ENCODE data around the gene KIRREL3. TPM values are rescaled to one million over a fixed set of nuclear protein-coding genes. Genes with fewer than 3 reads are reported as not detected.
"Not testable (repeated sequence)": the region's sequence is repeated elsewhere in the genome, so short reads cannot be mapped to it uniquely, and the experiment has no call there.

The KIRREL3 gene
- total RNA-seq, 1 donor from 2014 or later = 0.66 TPM

DNA sequence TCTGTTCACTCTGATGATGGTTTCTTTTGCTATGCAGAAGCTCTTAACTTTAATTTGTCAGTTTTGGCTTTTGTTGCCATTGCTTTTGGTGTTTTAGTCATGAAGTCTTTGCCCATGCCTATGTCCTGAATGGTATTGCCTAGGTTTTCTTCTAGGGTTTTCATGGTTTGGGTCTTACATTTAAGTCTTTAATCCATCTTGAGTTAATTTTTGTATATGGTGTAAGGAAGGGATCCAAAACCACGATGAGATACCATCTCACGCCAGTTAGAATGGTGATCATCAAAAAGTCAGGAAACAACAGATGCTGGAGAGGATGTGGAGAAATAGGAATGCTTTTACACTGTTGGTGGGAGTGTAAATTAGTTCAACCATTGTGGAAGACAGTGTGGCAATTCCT is 48.0 kb downstream of the KIRREL3 start:
- DNase-seq (ENCODE audit: low spot score) = not testable (repeated sequence)

DNA sequence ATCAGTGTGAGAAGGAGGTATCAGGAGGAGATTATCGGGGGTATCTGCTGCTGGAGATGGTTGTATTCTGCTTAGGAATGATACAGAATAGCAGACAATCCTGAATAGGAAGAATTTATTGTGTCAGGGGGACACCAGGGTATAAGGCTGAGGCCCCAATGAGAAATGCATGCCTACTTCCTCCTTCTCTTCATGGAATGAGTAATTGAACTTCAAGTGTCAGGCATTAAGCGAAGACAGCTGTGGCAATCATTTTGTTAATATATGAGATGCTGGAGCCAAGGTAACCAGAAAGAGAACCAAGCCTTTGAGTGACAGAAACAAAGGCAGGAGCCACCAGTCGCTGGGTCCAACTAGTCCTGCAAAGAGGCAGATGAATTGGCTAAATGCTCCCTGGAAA is 49.1 kb downstream of the KIRREL3 start:
- DNase-seq (ENCODE audit: low spot score) = no peak

DNA sequence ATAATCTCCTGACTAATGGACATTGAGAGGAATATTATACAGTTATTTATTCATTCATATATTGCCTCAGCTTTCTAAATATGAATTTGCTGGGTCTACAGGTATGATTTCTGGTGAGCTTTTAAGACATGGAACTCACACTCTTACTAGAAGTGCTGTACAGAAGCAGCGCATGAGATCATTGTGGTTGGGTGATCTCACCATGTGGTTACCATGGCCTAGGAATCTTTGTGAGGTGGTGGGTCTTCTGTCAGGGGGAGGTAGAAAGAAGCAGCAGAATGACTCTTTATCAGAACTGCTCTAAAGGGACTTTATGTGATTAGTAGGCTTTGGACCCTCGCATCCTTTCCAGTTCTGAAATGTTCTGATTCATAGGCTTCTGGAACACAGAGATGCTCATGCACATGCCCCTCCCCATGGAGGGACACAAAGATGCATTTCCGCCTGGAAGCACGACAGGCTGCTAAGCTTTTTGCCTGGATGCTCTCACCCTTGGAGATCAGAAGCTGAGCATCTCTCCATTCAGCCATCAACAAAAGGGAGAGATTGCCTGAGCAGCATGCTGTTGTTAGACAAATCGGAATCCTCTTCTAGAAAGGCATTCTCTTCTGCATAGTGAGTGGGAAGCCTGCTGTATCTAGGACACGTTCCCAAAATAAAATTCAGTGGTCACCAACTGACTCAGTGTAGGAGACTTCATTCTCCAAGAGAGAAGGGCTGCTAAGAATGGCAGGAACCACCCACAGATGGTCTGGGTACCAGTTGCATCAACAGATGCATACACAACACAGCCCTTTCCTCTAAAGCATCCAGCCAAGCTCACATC is 51.3 kb downstream of the KIRREL3 start:
- no peak for DNase-seq (ENCODE audit: low spot score)

DNA sequence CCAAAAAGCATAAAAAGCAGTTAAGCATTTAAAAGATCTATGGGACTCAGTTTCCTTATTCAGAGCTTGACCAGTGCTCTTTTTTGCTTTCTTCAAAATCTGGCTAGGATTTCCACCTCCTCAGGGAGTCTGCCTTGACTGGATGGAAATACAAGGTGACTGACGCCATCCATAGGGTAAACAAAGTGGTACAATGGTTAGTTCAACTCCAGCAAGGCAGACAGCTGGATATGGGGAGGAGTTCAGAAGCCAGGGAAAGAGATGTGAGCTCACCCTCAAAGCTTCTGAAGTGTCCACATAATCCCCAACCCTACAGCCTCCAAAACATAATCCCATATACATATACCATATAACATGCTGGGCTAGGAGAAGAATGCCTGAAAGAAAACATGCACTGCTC is 52.0 kb downstream of the KIRREL3 start:
- no peak for DNase-seq (ENCODE audit: low spot score)

DNA sequence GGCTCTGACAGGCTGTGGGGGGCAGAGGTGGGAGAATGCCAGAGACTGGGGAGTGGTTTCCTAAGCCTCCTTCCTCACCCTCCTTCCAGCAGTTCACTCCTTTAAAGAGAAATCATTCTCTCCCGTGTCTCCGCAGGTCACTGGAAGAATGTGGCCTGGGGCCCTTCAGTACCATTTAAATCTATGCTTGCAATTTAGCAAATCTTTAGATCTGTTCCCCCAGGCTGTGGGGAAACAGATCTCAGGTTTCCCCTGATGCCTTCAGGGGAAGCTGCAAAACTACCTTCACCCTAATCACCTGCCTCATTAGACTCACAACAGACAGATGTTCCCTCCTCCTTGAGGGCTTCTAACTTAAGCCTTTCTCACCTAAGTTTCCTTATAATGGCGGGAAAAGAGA is 55.3 kb downstream of the KIRREL3 start:
- no peak for DNase-seq (ENCODE audit: low spot score)

DNA sequence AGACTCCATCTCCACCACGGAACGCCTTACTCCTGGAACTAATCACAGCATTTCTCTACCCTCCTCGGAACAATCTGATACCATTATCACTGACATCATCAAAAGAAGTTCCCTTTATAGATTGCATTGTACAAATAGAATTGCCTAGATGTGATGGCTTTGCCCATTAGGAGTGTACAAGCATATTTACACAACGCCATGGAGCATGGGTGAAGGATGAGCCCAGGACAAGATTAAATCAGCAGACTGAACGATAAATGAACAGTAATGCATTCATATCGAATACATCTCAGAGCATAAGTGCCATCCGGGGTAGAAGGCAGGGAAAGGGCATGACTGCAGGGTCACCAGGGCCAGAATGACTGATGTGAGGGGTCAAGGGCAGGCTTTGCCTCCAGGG is 57.3 kb downstream of the KIRREL3 start:
- no peak for DNase-seq (ENCODE audit: low spot score)

DNA sequence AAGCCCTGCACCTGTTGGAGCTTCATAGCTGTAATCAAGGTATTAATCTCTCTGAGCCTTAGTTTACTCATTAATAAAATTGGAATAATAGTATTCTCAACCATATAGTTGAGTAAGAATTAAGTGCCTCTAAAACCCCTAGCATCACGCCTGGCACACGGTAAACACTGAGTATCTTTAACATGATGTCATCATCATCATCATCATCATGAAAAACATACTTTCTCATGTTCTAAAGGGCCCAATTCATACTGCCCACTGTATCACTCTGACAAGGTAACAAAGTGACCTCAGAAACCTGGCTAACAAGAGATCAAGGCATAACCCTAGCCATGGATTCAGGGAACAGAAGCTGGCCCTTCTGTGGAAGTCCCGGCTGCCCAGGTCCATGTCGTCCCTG is 58.4 kb downstream of the KIRREL3 start:
- DNase-seq (ENCODE audit: low spot score) = no peak

DNA sequence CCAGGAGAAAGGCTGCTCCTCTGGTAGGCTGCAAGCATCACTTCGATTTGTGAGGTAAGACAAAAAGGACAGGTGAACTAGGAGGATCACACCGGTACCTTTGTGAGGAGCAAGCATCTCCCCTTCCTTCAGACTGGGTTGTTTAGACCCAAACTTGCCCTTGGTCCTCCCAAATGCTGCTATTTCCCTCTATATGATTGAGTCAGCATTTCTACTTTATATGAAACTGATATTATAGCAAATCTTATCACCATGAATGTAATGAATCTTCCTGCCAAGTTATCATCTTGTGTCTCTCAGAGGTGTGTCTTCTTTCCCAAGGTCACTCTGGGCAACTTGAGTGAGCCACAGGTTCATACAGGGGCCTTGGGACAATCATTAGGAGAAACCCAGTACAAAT is 61.0 kb downstream of the KIRREL3 start:
- no peak for DNase-seq (ENCODE audit: low spot score)

DNA sequence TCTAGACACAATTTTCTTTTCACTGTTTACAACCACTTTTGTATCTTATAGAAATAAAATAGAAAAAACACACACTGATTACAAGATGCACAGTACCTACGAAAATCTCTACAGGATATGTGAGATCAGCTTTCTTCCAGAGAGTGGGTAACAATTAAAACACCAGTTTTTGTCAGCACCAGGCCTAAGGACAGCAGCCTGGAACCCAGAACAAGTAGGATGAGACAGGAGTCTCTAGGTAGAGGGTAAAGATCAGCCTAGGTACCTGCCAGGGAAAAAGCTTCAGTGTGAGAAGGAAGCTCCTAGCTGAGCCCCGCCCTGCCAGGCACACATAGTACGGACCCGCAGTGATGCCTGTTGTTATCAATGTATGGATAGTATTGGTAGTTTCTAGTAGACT is 61.9 kb downstream of the KIRREL3 start:
- DNase-seq (ENCODE audit: low spot score) = no peak

DNA sequence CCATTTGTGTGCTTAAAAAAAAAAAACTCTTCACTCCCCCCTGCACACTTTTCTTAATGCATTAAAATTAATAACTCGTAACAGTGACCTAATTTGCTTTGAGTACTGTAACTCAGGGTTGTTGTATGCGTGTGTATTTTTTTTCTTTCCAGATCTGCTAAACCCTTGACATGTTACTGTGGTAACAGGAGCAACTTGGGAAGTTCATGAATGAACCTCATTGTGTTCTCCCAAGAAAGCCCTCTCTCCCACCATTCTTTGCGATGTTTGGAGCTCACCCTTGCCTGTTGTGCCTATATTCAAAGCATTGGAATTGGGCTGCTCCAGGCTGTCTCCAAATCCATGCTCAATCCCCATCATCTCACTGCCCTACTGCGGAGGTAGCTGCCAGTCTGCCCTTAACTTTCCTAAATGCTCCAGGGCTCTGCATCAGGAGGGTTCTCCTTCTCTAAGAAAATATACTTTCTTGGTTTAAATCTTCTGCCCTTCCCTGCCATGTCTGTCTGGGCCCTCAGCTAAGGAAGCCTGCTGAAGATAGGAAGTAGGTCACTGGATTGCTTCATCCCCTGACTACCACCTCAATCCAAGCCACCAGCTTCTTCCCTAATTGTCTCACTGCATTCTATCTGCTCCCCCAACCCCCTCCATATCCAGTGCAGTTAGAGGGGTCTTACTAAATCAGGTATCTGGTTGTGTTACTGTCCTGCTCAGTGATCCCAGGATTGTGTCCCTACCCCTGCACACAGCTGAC is 70.3 kb downstream of the KIRREL3 start:
- no peak for DNase-seq (ENCODE audit: low spot score)

DNA sequence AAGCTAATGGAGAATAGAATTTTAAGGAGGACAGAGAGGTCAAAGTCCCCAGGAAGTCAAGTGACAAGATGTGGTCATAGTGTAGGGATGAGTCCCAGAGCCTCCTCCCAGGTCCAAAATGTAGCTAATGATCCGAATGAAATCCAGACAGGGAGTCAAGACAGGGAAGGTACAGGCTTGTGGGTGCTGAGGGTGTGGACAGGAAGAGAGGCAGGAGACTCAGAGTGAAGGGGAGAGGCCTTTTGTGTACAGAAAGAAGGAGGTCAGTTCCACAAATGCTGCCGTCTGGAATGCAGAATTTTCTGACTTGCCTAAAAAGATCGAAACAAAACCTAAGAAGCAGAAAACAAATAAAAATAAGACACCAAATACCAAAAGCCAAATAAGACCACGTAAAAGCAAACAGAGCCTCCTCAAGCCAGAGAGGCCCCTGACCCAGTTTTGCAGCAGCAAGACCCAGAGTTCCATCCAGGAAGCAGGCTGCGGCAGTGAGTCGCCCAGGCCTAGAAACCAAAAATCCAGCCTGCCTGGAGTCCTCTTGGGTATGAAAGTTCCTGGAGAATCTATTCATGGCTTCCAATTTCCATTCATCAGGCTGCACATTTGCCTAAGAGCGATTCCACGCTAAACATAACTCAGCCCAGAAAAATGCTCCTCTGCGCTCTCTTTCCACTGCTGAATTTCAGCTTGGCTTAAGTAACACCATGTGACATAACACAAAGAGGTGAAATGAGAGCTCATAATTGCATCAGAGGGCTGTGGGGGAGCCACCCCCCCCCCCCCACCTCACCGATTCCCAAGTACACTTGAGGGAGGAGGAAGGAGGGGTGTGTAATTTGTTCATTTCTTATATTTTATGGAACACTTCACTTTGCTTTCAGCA is 71.2 kb downstream of the KIRREL3 start:
- no peak for DNase-seq (ENCODE audit: low spot score)

DNA sequence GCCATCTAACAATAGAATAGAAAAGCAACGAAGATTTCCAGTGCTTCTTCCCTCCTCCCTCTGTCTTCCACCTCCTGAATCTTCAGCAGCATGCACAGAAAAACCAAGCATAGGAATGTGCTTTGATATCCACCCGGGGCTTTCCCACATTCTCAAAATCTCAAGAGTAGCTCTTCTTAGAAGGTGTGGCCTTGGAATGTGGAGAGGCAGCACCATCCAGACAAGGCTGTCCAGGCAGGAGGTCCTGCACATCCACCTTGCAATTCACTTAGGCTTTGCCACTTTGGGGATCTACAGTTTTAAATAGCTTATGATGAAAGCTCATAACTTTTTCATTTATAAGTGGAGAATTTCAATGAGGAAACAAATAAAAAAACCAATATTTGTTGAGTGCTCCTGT is 72.9 kb downstream of the KIRREL3 start:
- no peak for DNase-seq (ENCODE audit: low spot score)

DNA sequence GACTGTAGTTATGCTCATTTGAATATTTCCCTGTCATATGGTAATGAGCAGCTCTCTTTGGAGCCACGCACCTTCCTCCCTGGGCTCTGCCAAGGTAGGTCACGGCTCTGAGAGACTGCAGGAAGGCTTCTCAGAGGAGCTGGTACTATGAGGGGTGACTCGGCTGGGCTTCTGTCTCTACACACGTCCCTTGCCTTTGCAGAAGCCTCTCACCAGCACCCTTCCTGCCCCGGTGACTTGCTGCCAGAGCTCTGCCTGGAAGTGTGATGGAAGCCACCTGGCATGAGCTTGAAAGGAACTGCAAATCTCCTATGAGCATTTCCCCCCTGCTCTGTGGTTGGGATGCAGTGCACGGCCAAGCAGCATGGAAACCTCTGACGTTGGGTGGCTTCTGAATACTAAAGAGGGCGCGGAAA is 74.2 kb downstream of the KIRREL3 start:
- no peak for DNase-seq (ENCODE audit: low spot score)

DNA sequence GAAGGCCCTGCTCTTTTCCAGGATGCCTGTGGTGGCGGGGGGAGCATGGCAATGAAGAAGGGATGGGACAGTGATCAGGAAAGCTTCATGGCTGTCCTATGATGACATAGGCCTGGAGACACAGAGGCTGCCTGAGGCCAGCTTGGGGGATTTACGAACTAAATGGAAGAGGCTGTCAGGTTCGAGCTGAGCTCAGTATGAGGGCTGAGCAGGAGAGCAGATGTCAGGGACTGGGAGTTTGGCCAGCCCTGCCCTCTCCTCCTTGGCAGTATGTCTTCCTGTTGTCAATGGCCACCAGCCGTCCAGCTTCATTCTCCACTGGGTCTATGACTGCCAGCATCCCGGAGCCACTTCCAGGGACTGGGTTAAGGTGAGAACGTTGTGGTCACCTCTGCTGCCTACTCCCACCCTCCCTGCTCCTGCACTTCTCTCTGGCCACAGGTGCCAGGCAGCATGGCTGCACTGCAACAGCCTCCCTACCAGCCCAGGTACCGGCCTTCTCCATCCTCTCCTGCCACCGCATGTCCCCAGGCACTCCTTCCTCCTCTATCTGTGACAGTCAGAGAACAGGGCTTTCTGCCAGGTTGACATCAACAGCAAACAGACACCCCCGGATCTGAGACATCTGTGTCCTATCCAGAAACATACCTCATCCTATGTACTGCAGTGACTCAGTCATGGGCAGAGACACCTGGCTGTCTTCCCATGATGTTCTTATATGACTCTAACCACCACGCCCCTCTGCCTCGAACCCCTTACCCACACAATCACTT is 75.1 kb downstream of the KIRREL3 start:
- DNase-seq (ENCODE audit: low spot score) = no peak

DNA sequence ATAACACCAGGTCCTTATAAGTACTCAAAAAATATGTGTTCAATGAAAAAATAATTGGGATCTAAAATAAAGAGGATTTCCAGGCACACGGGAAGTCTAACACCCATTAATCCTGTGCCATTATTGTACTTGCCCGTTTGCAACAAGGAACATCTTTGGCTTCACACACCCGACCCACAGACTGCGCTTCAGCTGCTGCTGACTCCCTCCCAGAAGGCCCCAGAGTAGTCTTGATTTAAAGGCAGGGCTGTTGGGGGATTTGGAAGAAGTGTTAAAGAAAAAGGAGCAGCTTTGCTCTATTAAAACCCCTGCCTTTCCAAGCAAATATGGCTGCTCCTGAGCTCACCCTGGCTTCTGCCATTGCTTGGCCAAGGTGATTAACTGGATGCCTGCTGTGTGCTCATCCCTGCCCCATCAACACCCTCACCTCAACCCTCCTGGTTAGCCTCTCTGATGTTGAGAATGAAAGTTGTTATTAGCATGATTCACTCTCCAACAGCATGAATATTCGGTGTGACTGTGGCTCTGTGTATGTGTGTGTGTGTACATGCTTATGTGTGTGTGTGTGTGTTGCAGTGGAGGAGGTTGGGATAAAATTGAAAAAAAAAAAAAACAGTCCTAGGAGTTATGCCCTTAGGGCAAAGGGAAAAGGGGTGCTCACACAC is 76.1 kb downstream of the KIRREL3 start:
- no peak for DNase-seq (ENCODE audit: low spot score)

DNA sequence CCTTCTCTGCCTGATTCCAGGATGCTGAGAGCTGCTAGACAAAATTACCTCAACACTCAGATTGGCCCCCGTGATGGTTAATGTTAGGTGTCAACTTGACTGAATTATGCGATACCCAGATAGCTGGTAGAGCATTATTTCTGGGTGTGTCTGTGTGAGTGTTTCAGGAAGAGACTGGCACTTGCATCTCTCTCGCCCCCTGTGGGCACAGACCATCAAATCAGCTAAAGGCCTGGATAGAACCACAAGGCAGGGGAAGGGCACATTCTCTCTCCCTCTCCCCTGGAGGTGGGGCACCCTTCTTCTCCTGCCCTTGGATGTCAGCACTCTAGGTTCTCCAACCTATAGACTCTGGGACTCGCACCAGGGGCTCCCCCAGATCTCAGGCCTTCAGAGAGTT is 79.7 kb downstream of the KIRREL3 start:
- DNase-seq (ENCODE audit: low spot score) = no peak

DNA sequence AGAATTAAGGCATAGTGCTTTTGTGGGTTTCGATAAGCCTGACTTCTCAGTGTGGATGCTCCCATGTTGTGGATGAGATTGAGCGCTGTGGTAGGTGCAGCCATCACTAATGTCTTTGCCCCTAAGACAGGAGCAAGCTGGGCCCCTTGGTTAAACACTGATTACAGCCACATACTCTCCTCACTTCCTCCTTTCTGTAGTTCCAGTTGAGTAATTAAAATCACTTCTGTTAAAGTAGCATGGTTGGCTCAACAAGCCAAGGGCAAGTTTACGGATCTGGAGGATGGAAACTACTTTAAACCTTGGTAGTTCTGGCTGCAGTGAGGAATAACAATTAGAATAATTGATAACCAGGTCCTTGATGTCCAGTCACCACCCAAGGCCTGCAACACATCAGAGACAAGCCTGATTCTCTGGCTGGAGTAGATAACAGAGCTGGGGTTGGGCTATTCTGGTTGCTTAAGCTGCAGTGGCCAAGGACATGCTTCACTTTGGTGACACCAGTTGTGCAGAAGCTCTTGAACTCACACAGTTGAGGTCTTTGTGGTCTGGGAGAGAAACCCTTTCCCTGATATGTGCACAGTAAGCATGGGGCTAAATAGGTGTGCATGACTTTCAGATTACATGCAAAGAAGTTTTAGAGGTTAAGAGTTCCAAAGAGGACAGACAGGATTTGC is 81.3 kb downstream of the KIRREL3 start:
- DNase-seq (ENCODE audit: low spot score) = no peak

DNA sequence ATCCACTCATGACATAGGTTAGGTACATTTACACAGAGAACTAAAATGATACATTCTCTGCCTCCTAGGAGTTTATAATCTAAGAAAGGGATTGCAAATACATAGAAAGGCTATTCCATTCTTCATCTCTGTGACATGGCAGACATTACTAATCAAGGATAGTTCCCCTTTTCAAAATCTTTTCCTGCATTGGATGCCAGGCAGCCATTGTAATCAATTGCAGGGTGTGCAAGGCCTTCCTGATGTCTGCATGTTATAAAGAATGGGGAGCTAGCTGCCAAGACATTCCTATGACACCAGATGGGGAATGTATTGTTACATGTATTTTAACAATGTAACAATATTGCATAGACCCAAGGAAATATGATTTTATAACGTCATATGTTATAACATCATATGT is 82.0 kb downstream of the KIRREL3 start:
- no peak for DNase-seq (ENCODE audit: low spot score)

DNA sequence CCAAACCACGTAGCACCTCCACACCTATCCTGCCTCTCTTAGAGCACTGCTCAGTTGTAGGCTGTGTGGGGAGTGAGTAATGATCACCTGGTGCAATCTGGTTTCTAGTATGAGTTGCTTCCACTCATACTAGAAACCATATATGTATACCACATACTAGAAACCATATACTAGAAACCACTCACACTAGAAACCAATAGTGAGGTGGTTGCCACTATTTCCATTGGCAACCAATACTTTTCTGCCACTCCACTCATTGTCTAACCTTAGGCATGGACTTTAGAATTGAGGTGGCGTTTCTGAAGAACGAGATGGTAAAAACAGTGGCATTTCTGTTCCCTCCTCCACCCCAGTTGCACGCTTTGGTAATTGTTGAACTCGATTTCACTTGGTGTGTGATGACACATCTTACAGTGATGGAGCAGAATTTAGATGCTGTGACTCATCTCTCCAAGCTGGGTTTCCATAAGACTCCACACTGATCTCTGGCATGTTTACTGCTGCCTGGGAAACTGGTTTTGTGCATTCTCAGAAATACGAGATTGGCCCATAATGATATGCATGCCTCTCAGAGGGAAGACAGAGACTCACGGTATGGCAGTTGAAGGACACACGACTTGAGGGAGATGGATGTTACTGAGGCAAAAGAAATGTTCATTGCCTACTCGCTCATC is 82.9 kb downstream of the KIRREL3 start:
- DNase-seq (ENCODE audit: low spot score) = no peak

DNA sequence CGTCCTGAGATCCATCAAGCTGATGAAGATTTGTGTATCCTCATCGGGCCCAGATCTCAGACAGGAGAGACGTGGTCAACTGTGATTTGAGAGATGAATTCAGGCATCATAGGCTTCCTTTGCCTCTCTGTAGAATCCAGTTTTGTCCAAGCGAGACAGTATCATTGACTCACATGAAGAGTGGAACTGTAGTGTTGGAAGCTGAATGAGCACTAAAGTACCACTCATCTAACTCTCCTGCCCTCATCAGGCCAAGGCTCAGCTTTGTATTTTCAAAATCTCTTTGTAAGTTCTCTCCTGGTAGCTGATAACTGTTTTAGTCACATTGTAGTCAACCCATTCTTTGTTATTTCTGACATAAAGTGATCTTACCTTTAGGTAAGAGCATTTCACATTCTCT is 85.1 kb downstream of the KIRREL3 start:
- no peak for DNase-seq (ENCODE audit: low spot score)
